CD4-positive, alpha-beta T cell treated with Interleukin-6 for 4 hours (primary cell): ENCODE data around the gene HEMK1.
A peak's percentile ranks its signal among the peaks of the same experiment; 100 is the strongest.

Experiments
- DNase-seq: peaks from one replicate; pipeline ENCODE4 v3.0.0-alpha.2; 2020; ENCODE audit warnings: mixed read lengths

The HEMK1 gene

GRCh38 chr3:50617096-50617791 is 47.9 kb downstream of the HEMK1 start, which contains the start of gene MAPKAPK3:
TSS of gene MAPKAPK3 (plus strand) at chr3:50617151. CDS start at chr3:50617566, 415 bp downstream.
- peak; percentile 49 for DNase-seq

- peak; percentile 22 for DNase-seq
Observed at GRCh38 chr3:50617911-50618481, 48.7 kb downstream of the HEMK1 start.

GRCh38 chr3:50620420-50620819 is 51.1 kb downstream of the HEMK1 start:
- no peak for DNase-seq

- DNase-seq, result no peak
Observed at GRCh38 chr3:50620820-50621219, 51.5 kb downstream of the HEMK1 start.

- no peak for DNase-seq
Observed at GRCh38 chr3:50622881-50623280, 53.6 kb downstream of the HEMK1 start.

GRCh38 chr3:50623840-50624474 is 54.6 kb downstream of the HEMK1 start:
- peak; percentile 53 for DNase-seq

- DNase-seq, result no peak
Observed at GRCh38 chr3:50624634-50625033, 55.3 kb downstream of the HEMK1 start.

GRCh38 chr3:50625231-50626182 is 56.2 kb downstream of the HEMK1 start:
- DNase-seq, result no peak

GRCh38 chr3:50626401-50626800 is 57.1 kb downstream of the HEMK1 start:
- DNase-seq, result no peak

- DNase-seq, result no peak
Observed at GRCh38 chr3:50627407-50628051, 58.2 kb downstream of the HEMK1 start.

- no peak for DNase-seq
Observed at GRCh38 chr3:50628601-50629000, 59.3 kb downstream of the HEMK1 start.

GRCh38 chr3:50630394-50630793 is 61.1 kb downstream of the HEMK1 start:
- DNase-seq, result no peak

- no peak for DNase-seq
Observed at GRCh38 chr3:50630877-50631276, 61.6 kb downstream of the HEMK1 start.

- DNase-seq, result no peak
Observed at GRCh38 chr3:50632450-50632849, 63.1 kb downstream of the HEMK1 start.

GRCh38 chr3:50633230-50633790 is 64.0 kb downstream of the HEMK1 start:
- DNase-seq, result no peak

- no peak for DNase-seq
Observed at GRCh38 chr3:50635066-50635465, 65.7 kb downstream of the HEMK1 start.

- no peak for DNase-seq
Observed at GRCh38 chr3:50637011-50637410, 67.7 kb downstream of the HEMK1 start.

- DNase-seq, result no peak
Observed at GRCh38 chr3:50637945-50638344, 68.6 kb downstream of the HEMK1 start.

- no peak for DNase-seq
Observed at GRCh38 chr3:50639055-50639494, 69.8 kb downstream of the HEMK1 start.

GRCh38 chr3:50642382-50642781 is 73.1 kb downstream of the HEMK1 start:
- DNase-seq, result no peak

- no peak for DNase-seq
Observed at GRCh38 chr3:50644561-50644960, 75.2 kb downstream of the HEMK1 start.

- no peak for DNase-seq
Observed at GRCh38 chr3:50645378-50645777, 76.1 kb downstream of the HEMK1 start.
